AG08396 (cell line): Measurements from ENCODE around the gene CAPG.

Experiments used
- DNase-seq: peaks from one replicate; pipeline ENCODE4 v3.0.0; 2012; ENCODE audit warnings: low spot score, mixed read lengths

Gene CAPG

DNA sequence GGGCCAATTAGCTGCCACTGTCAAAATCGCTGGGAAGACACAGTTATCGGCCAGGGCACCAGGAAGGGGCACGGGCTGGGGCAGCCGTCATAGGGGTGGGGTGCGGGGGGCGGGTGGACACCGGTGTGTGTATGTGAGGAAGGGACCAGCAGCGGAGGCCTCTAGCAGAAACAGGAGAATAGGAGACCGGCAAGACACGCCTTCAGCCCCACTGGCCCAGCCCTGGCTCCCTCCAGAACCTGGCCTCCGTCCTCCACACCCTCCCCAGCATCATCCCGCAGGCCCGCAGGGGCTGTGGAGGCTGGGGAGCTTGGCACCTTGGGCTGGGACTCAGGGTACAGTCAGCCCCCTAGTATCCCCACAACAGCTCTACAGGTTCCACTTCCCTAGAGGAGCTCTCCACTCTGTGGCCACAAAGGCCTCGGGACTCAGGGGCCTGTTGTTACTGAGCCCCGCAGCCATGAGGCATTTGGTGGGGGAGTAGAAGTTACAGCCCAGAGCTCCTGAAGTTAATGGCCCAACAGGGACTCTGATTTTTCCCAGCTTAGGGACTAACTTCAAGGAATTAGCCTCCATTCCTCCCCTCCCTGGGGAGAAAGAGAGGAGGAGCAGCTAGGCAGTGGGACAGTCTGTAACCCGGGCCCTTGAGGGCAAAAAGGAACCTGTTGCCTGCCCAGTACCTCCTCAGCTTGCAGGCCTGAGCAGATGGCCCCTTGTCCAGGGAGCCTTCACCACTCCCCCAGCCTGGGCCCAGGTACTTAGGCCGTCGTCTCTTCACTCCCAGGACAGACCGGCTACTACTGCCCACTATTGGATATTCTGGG, 28.2 kb upstream of the CAPG start:
- no peak for DNase-seq

DNA sequence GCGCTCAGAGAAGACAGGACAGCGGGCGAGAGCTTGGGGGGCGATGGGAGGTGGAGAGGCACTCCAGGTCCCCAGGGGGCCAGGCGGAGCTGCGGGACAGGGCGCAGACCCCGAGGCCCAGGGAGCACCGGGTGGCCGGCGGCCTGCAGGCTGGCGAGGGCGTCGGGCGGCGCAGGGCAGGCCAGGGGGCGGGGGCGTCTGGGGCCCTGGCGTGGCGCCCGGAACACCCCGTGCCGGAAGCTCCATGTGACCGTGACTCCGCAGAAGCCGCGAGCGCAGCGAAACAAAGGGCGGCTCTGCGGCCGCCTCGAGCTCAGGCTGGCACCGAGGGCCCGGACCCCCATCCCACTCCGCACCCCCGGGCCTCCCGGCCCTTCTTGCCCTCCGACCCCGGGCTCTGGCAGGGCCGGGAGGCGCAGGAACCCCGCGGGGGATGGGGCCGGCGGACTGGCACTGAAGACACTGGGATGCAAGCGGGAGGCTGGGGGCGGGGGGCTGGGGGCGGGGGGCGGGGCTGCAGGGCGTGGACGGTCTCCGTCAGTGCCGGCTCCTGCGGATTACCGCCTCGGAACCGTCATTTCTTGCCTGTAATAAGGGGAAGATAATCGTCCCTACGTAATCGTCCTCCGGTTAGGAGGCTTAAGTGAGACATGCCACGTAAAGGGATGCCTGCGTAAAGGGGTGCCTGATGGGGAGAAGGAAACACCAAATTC, 27.5 kb upstream of the CAPG start:
- DNase-seq, result peak; percentile 91

DNA sequence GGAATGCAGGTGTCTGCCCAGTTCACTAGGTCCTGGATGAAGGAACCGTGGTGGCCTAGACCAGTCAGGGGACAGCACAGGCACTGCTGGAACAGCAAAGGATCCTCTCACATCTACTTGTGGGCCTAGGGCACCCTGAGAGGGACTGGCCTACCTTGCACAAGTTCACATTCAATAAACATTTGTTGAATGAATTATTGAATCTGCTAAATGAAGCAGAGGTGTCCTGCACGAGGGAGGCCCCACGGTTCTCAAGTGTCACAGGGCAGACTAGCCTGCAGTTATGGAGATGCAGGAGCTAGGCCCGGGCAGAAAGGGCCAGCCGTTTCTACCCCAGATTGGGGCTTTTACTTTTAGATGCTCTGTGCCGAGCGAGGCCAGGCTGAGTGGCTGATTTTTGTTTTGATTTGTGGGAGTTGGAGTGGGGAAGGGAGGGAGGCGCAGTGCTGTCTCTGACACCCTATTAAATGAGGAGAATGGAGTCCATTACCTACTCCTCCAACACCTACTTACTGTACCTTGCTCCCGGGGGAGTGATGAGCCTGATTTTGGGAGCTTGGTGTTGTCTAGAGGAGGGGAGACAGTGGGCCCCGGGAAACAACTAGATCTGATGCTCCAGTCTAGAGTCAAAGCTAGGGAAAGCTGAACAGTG, 26.8 kb upstream of the CAPG start:
- peak; percentile 16 for DNase-seq

DNA sequence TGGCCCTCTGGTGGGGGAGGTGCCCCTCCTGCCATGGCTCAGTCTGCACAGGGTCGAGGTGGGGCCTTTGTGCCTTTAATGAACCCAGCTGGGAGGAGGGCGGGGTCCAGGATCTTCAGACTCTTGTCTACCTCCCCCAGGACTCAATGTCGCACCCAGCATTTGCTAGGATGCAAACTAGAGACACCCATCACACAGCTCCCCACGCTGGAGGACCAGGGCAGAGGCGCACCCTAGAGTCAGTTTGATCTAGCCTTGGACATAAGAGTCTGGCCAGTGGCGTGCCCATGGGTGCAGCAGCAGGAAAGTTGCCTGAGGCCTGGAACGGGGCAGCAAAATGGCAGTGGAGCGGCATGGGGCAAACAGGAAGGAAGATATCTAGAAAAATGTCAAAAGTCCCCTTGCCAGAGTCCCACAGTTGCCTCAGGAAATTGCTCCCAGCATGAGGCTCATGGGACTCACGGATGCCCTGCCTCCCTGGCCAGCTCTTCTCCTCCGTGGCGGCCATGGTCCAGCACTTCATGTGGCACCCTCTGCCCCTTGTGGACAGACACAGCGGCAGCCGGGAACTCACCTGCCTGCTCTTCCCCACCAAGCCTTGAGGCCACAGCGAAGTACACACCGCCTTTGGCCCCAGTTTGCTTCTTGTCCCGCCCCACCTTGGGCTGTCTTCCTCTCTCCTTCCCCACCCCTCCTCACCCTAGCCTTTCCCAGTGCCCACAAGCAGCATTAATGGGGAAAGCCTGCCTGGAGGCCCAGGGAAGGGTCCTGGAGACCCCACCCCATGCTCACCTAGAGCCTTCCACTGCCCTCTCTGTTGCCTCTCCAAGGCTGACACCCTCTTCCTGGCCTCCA, 26.0 kb upstream of the CAPG start:
- DNase-seq, result peak; percentile 4

DNA sequence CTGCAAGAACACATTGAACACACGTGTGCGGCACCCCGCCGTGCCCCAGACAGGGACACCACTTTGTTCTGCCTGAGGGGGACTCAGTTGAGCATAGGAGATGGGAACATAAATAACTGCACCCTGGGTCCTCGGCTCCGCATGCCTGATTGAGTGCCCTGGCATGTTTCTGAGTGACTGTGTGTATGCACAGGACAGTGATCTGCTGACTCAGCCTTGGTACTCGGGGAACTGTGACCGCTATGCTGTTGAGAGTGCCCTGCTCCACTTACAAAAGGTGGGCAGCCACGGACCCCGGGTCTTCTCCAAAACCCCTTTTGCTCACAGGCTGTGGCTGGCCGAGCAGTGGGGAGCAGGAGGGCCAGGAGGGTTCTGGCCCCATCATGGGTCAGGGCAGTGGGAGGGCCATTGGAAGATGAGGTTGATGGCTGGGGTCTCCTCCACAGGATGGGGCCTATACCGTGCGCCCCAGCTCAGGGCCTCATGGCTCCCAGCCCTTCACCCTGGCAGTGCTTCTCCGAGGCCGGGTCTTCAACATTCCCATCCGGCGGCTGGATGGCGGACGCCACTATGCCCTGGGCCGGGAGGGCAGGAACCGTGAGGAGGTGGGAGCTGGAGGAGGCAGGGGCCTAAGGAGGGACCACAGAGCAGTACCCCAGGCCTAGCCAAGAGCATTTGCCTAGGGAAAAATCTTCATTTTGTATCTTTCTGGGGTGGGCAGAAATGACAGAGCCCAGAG, 25.2 kb upstream of the CAPG start:
- no peak for DNase-seq

DNA sequence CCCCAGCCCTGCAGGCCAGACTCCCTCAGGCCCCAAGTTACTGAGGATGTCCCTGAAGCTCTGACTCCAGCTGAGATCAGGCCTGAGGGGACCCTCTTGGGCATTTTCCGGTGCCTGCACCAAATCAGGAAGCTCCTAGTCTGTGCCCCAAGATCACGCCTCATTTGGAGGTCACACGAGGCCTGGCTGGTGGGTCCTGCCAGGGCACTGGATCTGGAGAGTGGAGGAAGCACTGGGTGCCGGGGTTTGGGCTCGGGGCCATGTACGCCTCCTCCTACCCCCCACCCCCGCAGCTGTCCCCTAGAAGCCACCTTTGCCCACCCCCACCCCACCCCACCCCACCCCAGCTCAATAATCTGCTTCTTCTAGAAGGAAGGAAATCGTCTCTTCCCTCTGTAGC, 24.5 kb upstream of the CAPG start:
- DNase-seq, result no peak

DNA sequence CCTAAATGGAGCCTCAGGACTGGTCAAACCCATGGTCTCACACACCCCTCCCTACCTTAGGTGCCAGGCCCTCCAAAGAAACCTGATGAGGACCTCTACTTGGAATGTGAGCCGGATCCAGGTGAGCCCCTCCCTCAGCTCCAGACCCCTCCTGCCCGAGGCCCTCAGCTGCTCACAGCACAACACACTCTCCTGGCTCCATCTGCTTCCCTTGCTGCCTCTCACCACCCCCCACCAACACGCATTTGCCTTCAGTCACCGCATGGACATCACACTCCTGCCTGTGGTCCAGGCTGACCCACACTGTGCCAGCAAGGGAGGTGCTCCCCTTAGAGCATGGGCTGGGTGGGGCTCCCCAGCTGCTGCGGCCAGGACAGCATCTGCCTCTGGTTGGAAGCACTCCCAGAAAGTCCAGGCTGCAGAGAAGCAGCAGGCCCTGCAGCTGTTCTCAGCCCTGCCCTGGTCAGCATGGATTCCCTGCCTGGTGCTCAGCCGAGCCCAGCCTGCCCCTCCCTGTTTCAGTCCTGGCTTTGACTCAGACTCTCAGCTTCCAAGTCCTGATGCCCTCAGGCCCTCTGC, 23.4 kb upstream of the CAPG start:
- peak; percentile 94 for DNase-seq

DNA sequence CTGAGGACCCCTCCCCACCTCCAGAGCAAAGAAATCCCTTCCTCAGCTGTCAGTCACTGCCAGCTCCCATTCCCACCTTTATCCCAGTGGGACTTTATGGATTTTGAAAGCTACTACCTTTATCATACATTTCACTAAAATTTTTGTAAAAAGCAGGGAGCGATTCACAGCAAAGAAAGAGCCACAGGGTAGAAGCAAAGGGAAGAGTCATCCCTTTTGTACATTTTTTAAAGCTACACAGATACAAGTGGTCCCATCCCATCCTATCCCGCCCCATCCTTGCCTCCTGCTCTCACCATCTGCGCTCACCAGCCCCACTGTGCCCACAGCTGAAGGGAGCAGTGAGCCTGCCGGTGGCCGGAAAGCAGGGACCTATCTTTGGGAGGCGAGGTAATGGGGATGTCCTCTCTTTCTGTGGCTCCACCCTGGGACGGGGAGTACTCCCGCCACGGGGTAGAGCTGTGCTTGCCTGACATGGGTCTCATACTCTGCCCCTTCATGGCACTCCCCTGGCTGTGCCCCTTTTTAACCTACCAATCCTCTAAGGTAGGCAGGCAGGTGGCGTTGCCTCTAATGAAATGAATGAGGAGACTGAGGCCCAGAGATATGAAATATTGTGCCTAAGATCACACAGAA, 21.5 kb upstream of the CAPG start:
- no peak for DNase-seq

DNA sequence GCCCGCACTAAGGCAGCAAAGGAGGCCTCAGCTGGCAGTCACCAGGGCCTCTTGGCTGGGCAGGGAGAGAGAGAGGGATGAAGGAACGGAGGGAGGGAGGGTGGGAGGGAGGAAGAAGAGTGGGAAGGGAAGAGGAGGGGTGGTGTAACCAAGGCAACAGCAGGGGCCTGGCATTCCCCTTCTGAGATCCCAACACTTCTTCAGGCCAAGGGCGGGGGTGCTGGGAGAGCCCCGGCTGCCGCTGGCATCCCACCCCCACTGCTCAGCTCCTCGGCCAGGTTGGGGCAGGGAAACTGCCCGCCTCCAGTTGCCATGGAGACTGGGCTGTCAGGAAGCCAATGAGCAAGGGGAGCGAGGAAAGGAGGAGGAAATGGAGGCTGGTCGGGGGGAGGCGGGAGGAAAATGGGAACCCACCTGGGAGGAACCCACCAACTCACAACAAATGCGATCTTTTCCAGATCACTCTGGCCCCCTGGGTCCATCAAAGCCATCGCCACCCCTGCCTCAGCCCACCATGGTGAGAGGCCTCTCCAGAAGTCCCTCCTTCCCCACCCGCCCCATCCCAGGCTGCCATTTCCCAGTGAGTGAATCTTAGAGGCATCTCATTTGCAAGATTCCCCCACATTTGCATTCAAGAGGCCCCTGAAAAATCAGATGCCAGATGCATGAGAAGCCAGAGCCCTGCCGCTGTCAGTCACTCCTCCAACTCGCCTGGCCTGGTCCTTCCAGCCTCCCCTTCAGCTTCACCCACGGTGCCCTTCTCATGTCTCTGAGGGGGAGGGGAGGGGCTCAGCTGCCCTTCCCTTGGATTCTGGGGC, 20.8 kb upstream of the CAPG start:
- no peak for DNase-seq

DNA sequence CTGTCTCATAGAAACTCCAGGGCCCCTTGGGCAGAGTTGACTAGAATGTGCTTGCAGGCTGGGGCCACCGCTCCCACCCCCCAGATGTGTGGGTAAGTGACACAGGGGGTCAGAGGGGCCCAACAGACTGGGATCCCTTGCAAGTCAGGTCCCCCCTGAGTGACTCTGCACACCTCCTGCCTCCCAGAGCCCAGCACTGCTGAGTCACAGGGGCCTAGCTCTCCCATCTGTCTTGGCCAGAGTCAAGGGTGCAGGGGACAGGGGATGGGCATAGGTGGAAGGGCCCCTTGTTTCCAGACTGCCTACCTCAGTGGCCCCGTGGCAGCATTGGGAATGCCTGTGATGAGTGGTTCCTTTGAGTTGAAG, 19.7 kb upstream of the CAPG start:
- DNase-seq, result no peak

DNA sequence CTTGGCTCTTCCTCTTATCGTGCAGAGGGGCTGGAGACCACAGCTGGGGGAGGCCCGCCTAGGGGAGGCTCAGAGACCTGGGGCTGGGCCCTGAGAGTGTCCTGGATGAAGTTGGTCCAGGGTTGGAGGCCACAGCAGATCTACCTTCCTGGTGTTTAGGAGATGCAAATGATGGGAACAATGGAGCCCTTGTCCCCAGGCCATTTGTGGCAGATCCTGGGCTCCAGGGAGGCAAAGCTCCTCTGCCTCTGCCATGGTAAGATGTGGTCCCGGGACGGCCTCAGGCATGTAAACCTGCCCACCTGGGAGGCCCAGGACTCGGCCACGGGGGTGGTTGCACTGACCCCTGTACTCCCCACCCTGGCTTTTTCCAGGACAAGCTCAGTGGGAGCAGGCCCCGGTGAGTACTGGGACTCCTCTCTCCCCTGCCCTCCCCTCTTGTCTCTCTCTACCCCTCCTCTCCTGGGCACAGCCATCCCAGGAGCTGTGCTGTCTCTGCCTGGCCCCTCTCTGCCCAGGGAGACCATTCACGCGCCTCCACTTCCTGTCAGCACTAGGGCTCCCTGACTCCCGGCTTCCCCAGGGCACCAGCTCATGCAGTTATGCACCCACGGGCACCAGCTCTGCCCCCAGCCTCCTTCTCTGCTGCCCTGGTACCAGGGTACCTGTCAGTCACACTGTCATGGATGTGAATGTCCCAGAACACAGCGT, 19.2 kb upstream of the CAPG start:
- DNase-seq, result no peak

DNA sequence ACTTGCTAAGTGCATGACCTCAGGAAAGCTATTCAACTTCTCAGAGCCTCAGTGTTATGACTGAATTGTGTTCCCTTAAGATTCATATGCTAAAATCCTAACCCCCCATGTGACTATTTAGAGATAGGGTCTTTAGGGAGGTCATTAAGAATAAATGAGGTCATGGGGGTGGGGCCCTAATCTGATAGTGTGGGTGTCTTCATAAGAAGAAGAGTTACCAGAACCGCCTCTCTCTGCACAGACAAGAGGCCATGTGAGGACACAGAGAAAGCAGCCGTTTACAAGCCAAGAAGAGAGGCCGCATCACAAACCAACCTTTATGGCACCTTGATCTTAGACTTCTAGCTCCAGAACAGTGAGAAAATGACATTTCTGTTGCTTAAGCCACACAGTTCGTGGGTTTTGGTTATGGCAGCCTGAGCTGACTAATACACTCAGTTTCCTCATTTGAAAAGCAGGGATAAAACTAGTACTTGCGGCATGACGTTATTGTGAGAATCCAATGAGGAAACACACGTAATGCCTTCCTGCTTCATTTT, 18.2 kb upstream of the CAPG start:
- no peak for DNase-seq

DNA sequence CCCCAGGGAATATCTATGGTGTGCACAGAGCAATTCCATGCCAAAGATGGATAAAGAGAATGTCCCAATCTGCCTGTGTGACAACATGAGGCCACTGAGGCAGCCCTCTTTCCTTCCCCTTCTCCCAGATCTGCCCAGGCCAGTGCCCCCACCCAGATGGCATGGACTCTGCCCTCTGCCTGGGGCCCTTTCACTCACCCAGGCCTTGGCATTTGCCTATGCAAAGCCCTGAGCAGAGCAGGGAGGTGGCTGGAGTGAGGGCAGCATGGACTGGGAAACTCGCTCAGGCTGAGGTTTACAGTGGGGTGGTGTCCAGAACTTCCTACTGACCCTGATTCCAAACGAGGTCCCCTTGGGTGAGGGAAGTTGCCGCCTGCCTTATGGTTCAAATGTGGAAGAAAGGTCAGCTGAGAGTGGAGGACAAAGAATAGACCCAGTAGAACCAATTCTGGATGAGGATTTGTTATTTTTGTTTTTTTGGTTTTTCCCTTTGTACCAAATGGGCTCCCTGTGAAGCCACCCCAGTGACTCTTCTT, 17.2 kb upstream of the CAPG start:
- no peak for DNase-seq

DNA sequence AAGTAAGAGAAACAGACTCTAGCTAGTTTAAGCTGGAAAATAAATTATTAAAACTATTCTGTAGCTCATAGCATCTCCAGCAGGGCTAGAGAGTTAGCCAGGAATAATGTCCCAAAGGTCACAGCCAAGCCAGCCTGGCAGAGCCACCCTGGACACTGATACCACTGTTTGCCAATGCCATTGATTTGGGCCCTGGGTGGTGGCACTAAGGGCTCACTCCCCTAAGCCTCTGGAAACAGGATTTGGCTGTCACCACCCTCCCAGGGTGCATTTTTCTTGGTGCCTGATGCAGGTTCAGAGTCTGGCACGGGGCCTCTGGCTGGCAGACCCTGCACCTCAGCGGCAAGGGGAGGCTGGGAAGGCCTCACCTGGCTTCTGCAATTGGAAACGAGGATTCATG, 15.4 kb upstream of the CAPG start:
- no peak for DNase-seq

DNA sequence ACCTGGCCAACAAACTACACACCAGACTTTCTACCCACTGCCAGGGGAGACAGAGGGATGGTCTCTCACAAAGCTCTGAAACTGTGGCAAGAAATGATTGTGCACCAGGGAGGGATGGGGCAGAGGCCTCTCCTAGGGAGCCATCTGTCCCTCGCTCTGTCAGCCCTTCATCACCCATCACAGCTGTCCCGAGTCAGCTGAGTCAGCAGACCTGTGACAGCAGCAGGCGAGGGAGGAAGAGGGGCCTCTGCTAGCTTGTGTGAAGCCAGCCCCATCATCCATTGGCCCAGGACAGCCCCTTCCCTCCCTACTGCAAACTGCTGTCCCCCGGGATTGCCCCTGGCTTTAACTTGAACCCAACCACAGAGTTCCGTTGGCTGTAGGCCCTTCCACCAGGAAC, 13.4 kb upstream of the CAPG start:
- no peak for DNase-seq

DNA sequence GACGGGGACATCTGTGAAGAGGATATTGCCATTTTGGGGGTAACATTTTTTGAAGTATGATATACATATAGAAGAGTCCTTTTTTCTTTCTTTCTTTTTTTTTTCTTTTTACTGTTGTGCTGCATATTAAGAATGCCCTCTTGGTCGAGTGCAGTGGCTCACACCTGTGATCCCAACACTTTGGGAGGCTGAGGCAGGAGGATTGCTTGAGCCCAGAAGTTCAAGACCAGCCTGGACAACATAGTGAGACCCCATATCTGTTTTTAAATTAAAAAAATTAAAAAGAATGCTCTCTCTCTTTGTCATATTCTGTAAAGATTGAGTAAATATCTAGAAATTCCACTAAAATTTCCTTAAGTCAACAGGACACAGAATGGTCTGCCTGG, 11.9 kb upstream of the CAPG start:
- no peak for DNase-seq

DNA sequence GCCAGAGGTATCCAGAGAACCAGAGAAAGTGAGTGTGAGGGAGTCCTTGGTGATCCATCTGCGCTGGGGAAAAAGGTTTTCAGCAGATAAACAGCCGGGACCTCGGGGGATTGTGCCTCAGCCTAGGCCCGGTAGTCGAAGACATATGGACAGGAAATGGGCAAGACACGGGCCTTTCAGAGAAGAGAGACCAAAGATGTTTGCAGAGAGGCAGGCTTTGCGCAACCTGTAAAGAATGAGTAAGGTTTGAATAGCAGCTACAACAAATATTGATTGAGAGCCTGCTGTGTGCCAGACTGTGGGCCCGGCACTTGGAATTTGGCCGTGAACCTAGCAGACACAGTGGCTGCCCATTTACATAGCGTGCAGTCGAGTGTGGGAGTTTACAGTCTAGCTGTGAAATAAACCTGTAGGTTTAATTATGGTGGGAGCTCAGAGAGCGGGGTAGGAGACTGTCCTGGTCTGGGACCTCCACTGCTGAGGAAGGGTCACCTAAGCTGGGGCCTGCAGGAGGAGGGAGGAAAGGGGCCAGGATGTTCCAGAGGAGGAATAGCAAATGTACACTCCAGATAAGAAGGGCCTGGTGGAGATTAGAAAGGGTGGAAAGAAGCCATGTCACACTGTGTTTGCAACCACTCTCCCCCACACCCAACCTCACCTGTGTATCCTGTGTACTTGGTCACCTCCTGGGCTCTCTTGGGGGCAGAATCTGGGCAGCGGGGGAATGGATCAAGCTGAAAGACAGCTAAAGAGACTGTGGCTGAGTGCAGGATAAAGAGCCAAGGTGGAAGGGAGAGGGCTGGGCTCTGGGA, 11.3 kb upstream of the CAPG start:
- no peak for DNase-seq
